Transverse colon (tissue), 4 donors: ENCODE results near the gene MAP4.

ENCODE experiments used
- CTCF ChIP-seq, 5 experiments: fragments of 200-600 bp in 3 of 5; fragments of 450-650 bp in 2 of 5; sonication (generic) in 3 of 5; IDR thresholded peaks; 1 replicate in 2 of 5; 2 replicates in 3 of 5; pipeline ENCODE4 v1.5.1; 2016 to 2017; ENCODE audit warnings: antibody characterized with exemption in 5 of 5, inconsistent platforms in 3 of 5, mild to moderate bottlenecking in 2 of 5, moderate library complexity in 1 of 5
- EP300 ChIP-seq: sonication (generic); formaldehyde crosslinking; IDR thresholded peaks from one replicate; pipeline ENCODE4 v1.6.1; 2017; ENCODE audit warnings: antibody characterized with exemption, low read depth
- POLR2A ChIP-seq: fragments of 450-650 bp; IDR thresholded peaks from one replicate; pipeline ENCODE4 v1.6.1; 2016; ENCODE audit warnings: antibody characterized with exemption, mild to moderate bottlenecking, moderate library complexity
- POLR2AphosphoS5 ChIP-seq, 3 donors: sonication (generic); formaldehyde crosslinking; IDR thresholded peaks; one replicate each; pipeline ENCODE4 v1.6.1; 2016; ENCODE audit warnings: antibody characterized with exemption in 3 of 3

DNA sequence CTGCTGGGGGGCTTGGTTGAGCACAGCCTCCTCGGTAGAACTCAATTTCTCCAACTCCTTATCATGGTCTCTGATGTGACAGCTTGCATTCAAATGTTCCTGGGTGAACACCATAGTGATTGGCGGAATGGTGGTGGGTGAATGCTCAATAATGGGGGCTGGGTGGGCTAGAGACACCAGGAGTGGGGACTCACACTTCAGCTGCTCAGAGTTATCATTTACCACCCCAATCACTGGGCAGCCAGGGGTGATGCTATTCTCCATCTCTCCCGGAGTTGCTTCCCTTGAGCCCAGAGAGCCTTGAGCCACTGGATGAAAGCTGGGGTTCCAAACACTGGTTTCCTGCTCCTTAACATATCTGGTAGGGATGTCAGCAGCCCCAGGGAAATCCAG, 124.6 kb downstream of the MAP4 start:
- no peak for TF ChIP-seq POLR2A
- TF ChIP-seq CTCF (IDR thresholded peaks at IDR 0.05): no peak
- no peak for TF ChIP-seq POLR2AphosphoS5 (IDR thresholded peaks at IDR 0.05)
- TF ChIP-seq EP300: no peak
